ENCODE data around the gene SLC12A5.
"Not testable (repeated sequence)": the region's sequence is repeated elsewhere in the genome, so short reads cannot be mapped to it uniquely, and the experiment has no call there.

SLC12A5 gene

DNA sequence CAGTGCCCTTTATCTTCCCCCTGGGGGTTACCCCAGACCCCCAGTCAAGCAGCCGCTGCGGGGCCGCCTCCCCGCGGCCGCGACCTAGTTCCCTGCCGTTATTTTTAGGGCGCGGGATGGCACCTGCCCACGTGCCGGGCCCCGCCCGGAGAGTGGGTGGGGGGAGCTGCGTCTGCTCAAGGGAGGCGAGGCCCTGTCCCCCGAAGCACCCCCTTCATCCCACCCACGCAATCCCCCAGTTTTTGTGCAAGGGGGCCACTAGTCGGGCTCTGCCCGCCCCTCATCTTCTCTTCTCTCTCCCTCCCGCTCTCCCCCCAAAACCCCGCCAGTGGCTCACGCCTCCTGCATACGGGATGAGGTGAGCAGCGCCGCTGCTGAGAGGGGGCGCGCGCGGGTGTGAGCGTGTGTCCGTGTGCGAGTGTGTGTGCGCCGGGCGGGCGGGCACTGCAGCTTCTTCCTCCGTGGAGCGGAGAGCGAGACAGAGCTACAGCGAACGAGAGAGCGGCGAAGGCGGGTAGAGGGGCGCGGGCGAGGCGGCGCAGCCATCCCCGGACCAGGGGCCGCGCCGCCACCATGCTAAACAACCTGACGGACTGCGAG is at the start of gene SLC12A5:
SLC12A5 (plus strand) TSS at position 444 of the 600 bp plus-strand sequence; CDS start at position 574, 130 bp downstream.
- no peak for DNase-seq (ENCODE audit: low spot score)

DNA sequence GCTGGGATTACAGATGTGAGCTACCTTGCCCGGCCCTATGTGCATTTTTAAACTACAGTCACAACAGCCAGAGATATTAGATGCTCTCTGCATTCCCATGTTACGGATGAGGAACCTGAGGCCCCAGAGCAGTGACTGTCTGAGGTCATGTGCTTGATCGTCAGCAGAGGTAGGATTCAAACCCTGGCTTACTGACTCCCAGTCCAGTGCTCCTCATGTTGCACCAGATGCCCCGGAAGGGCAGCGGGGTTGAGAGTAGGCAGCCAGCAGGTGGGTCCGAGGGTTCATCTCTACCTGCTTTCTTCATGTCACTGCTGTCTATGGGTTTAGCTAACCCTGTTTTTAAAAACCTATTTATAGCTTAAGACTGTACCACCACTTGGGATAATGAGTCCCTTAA is 47.8 kb upstream of the SLC12A5 start:
- DNase-seq (ENCODE audit: low spot score), result no peak

DNA sequence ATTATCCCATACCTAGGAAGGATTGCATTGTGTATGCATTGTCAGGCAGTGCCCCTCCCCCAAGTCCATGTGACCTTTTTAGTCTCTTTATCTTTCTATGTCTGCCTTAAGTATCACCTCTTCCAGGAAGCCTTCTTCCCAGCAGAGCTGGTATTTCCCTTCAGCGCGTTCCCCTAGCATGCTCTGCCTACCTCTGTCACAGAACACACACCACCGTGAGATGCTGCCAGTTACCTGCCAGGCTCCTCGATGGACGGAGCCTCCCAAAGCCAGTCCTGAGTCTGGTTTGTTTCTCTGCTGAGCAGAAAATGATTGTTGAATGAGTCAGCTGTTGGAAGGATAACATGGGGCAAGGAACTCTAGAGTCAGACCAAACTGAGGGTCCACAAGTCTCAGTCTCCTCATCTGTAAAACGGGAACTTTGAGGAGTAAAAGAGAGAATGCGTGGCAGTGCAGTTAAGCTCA is 45.7 kb upstream of the SLC12A5 start:
- DNase-seq (ENCODE audit: low spot score), result no peak

DNA sequence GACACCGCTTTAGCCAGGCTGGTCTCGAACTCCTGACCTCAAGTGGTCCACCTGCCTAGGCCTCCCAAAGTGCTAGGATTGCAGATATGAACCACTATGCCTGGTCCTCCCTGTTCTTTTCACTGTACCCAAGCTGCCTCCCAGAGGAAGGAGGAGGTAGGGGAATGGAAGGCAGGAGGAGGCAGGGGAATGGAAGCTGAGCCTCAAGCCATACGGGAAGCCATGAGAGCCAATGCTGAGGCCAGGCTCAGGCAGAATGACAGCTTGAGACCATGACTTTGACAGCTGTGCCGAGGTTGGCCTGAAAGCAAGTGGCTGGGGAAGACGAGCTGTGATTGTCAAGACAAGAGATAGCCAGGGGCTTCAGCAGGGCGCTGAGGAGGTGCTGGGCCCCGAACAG is 43.4 kb upstream of the SLC12A5 start:
- no peak for DNase-seq (ENCODE audit: low spot score)

DNA sequence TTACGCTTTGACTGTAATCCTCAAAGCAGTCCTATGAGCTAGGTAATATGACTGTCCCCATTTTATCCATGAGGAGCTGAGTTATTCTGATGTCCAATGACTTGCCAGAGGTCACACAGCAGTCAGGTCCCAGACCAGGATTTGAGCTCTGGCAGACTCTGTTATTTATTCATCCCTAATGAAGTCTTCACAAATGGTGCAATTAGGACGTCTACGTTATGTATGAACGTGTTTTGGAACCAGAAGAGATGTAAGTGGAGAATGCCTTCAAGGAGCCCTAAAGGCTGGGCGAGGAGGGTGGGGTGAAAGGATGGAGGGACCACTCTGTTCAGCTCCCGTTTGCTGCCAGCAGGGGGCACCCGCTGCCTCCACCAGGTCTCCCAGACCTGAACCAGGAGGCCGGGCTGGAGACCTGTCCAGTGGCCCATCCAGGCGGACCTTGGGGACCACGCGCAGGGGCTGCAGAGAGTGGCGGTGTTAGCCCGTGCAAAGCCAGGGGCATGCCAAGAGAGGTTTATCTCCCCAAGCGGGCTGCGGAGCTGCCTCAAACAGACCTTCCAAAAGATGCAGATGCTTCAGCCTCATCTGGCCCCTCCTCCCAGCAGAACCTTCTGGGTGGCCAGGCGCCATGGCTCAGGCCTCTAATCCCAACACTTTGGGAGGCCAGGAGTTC is 41.8 kb upstream of the SLC12A5 start:
- peak; percentile 74 for DNase-seq (ENCODE audit: low spot score)

DNA sequence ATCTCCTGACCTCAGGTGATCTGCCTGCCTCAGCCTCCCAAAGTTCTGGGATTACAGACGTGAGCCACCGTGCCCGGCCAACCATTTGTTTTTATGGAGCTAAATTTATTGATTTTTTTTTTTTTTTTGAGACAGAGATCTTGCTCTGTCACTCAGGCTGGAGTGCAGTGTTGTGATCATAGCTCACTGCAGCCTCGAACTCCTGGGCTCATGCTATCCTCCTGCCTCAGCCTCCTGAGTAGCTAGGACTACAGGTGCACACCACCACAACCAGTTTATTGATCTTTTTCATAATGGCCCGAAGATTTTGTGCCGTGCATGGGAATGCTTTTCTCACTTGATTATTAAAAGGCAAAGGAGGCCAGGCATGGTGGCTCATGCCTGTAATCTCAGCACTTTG is 40.2 kb upstream of the SLC12A5 start:
- not testable (repeated sequence) for DNase-seq (ENCODE audit: low spot score)

DNA sequence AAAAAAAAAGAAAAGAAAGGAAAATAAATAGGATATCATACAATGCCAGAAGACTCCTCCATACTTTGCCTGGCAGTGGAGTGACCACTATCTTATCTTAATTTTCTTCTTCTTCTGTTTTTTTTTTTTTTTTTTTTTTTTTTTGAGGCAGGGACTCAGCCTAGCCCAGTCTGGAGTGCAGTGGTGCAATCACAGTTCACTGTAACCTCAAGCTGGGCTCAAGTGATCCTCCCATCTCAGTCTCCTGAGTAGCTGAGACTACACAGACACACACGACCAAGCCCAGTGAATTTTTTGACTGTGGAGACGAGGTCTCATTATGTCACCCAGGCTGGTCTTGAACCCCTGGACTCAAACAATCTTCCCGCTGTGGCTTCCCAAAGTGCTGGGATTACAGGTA is 37.4 kb upstream of the SLC12A5 start:
- DNase-seq (ENCODE audit: low spot score), result no peak

DNA sequence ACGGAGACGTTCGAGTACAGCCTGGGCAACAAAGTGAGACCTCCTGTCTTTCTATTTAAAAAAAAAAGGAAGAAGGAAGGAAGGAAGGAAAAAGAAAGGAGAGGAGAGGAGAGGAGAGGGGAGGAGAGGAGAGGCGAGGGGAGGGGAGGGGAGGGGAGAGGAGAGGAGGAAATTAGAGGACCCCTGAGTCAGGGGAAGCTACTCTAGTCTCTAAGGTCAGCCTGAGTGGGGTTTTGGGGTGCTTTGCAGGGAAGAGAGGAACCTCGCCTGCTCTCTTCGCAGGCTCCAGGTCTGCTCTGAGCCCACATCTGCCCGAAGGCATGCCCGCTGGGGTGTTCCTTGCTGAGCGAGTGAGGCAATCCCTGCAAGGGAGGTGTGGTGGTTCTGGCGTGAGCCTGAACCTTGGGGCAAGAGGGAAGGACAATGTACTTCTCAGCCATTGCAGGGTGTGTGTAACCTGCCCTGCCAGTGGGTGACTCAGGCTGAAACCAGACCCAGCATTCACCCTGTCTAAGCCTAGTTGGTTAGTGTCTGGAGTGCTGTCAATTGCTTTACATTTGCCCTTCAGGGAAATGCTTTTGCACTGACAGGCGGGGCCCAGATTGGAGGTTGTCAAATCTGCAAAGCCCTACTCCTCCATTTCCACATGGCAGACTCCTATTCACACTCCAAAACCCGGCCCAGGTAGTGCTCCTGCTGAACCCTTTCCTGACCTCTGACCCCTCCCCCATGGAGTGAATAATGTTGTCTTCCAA is 35.6 kb upstream of the SLC12A5 start:
- no peak for DNase-seq (ENCODE audit: low spot score)

DNA sequence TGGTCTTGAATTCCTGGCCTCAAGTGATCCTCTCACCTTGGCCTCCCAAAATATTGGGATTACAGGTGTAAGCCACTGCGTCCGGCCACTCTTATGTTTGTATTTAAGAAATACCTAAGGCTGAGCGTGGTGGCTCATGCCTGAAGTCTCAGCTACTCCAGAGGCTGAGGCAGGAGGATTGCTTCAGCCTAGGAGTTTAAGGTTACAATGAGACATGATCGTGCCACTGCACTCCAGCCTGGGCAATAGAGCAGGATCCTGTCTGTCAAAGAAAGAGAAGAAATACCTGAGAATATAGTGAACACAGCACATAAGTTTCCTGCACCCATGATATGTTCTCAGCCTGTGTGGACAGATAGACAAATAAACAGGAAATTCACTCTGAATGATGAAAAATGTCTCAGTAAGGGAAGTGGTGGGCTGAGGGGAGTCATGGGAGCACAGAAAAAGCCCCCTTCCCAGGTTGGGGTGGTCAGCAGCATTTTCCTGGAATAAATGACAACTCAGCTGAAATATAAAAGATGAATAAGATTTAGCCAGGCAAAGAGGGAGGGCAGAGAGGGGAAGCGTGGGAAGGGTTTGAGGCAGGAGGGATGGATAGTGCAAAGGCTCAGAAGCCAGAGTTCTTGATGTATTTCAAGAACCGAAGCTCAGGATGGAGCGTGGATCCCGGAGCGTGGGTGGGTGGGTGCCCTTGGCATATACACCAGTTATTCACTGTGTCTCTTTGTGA is 34.1 kb upstream of the SLC12A5 start:
- DNase-seq (ENCODE audit: low spot score), result no peak

DNA sequence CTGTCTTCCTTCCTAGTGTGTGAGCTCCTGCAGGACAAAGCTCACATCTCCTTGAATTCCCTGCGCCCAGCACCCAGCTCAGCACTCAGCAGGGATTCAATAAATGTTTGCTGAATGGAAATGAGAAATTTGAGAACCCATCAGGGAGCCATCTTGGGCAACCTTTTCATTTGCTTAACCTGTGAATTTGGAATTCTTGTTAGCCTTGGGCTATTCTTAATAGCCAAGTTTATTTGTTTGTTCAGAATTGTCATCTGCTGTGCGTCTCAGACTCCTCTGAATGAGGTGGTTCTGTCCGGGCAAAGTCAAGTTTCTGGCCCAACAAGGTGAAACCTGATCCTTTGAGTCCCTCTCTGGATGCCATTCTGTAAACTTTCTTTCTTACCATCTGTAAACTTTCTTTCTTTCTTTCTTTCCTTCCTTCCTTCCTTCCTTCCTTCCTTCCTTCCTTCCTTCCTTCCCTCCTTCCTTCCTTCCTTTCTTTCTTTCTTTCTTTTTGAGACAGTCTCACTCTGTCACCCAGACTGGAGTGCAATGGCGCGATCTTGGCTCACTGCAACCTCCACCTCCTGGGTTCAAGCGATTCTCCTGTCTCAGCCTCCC is 33.4 kb upstream of the SLC12A5 start:
- DNase-seq (ENCODE audit: low spot score), result not testable (repeated sequence)

DNA sequence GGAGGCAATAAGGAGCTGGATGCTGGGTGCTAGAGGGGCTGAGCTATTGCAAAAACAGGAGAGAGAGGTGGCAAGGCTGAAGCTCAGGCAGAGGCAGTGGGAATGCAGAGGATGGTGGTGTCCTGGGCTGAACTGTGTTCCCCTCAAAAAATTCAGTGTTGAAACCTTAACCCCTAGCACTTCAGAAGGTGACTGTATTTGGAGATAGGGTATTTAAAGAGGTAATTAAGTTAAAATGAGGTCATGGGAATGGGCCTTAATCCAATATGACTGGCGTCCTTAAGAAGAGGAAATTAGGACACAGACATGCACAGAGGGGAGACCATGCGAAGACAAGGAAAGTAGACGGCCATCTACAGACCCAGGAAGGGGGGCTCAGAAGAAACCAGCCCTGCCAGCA is 31.8 kb upstream of the SLC12A5 start:
- DNase-seq (ENCODE audit: low spot score), result no peak

DNA sequence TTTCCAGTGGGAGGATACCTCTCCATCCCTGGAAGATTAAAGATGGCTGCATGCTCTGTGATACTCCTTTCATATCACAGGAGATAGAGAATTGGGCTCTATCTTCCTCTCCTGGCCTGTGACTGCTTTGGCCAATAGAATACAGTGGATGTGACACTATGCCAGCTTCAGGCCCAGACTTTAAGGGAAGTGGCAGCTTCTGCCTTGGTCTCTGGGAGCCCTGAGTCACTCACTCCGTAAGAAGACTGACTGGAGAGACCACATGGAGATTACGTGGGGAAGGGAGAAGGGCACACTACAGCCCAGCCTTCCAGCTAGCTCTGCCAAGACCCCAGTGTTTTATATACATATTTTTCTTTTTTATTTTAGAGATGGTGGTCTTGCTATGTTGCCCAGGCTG is 30.7 kb upstream of the SLC12A5 start:
- no peak for DNase-seq (ENCODE audit: low spot score)

DNA sequence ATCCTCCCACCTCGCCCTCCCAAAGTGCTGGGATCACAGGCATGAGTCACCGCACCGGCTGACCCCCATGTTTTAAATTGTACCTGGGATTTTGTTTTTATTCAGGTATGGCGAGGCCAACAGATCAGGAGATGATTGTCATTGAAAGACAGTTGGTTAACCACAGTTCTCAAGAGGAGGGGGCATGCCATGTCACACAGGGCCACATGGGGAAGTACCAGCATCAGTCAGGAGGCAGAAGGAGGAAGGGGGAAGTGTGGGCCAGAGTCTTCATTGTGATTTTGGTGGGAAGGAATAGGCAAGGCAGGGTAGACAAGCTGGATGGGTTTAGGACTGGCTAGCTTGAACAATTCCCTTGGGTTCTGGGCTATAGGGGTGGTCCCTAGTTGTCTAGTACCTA is 30.3 kb upstream of the SLC12A5 start:
- no peak for DNase-seq (ENCODE audit: low spot score)

DNA sequence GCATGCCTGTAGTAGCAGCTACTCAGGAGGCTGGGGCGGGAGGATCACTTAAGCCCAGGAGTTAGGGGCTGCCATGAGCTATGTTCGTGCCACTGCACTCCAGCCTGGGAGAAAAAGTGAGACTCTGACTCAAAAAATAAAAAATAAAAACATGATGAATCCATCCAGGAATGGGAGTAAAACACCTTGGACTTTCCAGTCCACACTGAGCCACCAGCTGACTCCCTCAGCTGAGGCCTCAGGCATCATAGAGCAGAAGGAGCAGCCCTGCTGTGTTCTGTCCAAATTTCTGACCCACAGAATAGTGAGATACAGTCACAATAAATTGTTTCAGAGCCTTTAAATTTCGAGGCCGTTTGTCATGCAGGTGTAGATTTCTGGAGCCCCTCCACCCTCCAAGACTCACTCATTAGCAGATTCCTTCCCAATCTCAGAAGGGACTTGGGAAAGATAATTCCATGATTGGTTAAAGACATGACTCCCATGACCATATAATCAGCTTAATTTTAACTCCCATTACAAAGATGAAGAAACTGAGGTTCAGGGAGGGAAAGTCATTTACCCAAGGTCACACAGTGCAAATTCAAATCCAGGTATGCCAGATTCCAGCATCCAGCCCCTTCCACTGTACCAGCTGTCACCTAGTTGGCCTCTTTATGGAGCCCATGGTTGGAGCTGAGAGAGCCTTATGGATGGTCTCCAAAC is 29.3 kb upstream of the SLC12A5 start:
- DNase-seq (ENCODE audit: low spot score), result no peak

DNA sequence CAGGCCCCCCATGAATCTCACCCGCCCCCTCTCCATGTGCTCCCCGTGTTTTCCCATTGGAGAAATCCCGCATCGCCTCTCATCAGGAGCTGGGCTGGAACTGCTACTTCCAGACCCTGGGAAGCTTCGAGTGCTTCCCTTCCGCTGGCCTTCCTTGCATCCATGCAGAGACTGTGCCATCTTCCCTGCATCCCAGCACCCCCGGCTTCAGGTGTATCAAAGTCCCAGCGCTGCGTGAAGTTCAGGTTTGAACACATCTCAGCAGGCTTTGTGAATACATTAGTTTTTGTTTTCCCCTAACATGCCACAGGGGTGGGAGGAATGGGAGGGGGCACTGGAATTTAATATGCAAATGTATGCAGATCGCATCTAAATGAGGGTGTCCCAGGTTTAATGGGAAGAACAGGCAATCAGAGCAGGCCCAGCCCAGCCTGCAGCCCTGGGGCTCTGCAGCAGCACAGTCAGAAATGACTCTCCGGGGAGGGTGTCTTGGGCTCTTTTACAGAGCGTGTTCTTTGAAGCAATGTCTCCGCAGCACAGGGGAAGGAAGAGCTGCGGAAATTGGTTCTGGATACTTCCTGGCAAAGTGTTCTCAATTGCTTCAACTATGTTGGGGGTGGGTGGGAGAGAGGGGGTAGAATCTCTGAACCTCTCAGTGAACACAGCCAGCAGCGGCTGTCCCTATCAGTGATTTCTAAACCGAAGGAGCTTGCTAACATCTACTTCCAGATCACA is 28.6 kb upstream of the SLC12A5 start:
- no peak for DNase-seq (ENCODE audit: low spot score)

DNA sequence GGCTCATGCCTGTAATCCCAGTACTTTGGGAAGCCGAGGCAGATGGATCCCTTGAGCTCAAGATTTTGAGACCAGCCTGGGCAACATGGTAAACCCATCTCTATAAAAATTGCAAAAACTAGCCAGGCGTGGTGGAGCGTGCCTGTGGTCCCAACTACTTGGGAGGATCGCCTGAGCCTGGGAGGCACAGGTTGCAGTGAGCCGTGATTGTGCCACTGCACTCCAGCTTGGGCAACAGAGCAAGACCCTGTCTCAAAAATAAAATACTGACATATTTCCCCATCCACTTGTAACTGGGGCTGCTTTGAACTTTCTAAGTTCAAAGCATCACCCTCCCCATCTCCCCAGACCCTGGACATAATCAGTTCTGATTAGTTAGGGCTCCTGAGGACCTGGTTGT is 27.5 kb upstream of the SLC12A5 start:
- DNase-seq (ENCODE audit: low spot score), result no peak

DNA sequence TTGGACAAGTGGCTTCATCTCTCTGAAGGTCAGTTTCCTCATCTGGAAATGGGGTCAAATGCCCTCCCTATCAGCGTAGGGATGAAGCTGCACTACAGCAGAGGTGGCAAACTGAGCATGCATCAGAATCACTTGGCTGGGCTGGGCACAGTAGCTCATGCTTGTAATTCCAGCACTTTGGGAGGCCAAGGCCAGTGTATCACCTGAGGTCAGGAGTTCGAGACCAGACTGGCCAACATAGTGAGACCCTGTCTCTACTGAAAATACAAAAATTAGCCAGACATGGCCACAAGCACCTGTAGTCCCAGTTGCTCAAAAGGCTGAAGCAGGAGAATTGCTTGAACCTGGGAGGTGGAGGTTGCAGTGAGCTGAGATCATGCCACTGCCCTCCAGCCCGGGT is 27.0 kb upstream of the SLC12A5 start:
- DNase-seq (ENCODE audit: low spot score), result no peak

DNA sequence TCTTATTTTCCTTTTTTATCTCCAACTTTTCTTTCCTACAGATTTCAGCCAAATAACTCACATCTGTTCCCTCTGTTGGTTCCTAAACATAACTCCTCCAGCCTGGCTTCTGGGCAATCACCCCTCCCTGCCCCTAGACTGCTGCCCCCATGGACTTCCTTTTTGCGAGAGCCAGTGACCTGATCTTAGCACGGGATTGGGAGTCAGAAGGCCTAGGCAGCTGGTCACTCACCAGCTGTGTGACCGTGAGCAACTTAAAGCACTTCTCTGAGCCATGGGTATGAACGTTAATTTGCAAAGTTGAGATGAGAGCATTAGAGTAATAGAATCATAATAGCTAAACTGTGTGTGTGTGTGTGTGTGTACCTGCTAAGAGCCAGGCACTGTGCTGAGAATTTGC is 24.8 kb upstream of the SLC12A5 start:
- DNase-seq (ENCODE audit: low spot score), result no peak

DNA sequence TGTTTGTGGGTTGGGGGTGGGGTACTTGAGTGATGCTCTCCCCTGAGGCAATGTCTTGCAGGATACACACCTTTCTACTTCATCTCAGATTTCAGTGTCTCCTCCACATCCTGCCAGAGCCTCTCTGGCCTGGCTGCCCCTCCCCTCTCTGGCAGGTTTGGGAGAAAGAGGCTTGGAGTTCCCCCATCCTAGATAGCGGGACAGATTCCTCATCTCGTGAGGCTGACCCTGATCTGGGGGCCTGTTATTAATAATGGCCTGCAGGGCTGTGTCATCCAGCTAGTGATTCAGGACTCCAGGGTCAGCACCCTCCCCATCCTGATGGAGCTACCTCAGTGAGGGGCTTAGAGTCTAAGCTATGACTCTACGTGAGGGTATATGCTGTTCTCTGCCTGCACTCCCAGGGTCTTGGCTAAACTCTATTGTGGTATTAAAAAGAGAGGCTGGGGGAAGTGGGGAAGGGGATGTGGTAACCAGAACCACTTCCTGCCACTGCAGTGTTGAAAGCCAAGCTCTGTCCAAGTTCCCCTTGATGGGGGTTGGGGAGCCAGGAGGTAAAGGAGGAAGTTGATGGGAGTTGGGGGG is 24.0 kb upstream of the SLC12A5 start:
- no peak for DNase-seq (ENCODE audit: low spot score)

DNA sequence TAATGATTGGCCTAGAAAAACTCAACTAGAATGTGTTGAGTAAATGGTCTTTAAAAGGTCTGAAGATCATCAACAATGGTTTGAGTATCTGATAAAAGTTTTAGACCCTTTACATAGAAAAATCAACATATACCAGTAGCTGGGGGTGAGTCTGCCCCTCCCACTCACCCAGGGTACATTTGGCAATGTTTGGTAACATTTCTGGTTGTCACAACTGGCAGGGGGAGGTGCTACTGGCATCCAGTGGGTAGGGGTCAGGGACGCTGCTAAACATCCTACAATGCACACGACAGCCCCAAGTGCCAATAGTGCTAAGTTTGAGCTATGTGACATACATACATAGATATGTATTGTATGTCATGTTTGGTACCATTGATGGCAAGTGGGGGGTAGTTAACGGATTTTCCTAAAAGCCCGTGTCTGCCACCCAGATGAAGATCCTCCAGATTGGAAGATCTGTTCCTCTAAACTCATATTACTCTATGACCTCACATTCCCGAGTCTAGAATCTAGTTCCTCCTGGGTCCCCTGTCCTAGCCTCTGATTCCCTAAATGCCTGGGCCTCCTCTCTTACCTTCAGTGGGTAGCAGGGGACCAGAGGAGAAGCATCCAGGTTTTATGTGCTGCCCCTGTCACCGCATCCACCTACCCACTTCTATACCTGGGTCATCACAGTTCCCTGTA is 22.9 kb upstream of the SLC12A5 start:
- no peak for DNase-seq (ENCODE audit: low spot score)

Data from hepatic stellate cell (primary cell).